GM13976 (cell line): ENCODE data around the gene DCTN3.
A peak's percentile ranks its signal among the peaks of the same experiment; 100 is the strongest.

Experiments used
- DNase-seq: peaks from one replicate; pipeline ENCODE4 v3.0.0; 2012; ENCODE audit warnings: low spot score
- CTCF ChIP-seq: IDR thresholded peaks from 2 replicates; pipeline ENCODE4 v1.5.1; 2012; ENCODE audit warnings: borderline replicate concordance, mild to moderate bottlenecking; ENCODE audit not compliant: insufficient read depth; ENCODE audit errors: extremely low read depth, missing control alignments, control extremely low read depth
- in situ Hi-C: fragments of 300-500 bp; cut with MboI; formaldehyde crosslinking; loops from one replicate; pipeline ENCODE4 v1.12.0; 2022; ENCODE audit warnings: low sequenced_read_pairs, mixed read lengths, inconsistent platforms; ENCODE audit not compliant: unreplicated experiment

DCTN3 gene

GRCh38 chr9:34637356-34638137, 17.3 kb upstream of the DCTN3 start, which contains the start of gene SIGMAR1:
Gene SIGMAR1, minus strand, starts transcription at chr9:34637787. Its CDS starts 90 bp downstream, at chr9:34637697.
- in situ Hi-C loops = no loop called here
- no peak for TF ChIP-seq CTCF
- DNase-seq = peak; percentile 94

GRCh38 chr9:34636791-34637355, 16.6 kb upstream of the DCTN3 start:
- no peak for TF ChIP-seq CTCF
- DNase-seq = no peak
- in situ Hi-C loops = no loop called here

- no peak for TF ChIP-seq CTCF
- no peak for DNase-seq
- in situ Hi-C loops = no loop called here
Measured at GRCh38 chr9:34635556-34635955, 15.3 kb upstream of the DCTN3 start.

- no peak for TF ChIP-seq CTCF
- in situ Hi-C loops = no loop called here
- DNase-seq = no peak
Measured at GRCh38 chr9:34634551-34635248, 14.4 kb upstream of the DCTN3 start.

- DNase-seq = peak; percentile 80
- TF ChIP-seq CTCF = peak; percentile 78
- in situ Hi-C loops = no loop called here
Measured at GRCh38 chr9:34633851-34634550, 13.7 kb upstream of the DCTN3 start.

- in situ Hi-C loops = no loop called here
- TF ChIP-seq CTCF = no peak
- no peak for DNase-seq
Measured at GRCh38 chr9:34633166-34633565, 12.9 kb upstream of the DCTN3 start.
